ENCODE measurements around the gene COPA. TPM values are rescaled to one million over a fixed set of nuclear protein-coding genes. Genes with fewer than 3 reads are reported as not detected.

The COPA gene
- total RNA-seq, 4 donors from 2014 or later, result 172 to 334 (median 182) TPM

Small RNA genes within 50 kb of the gene (small RNA-seq; reads per million reads assigned to genes)
- not detected for gene RF00019
- gene RNU4-42P, result not detected

Other genes with a start within 250 kb of the COPA start
- gene IGSF8, start 244.6 kb downstream of the COPA start, total RNA-seq, result 10 to 100 TPM; 24.3 to 36.5 (median 28.2) TPM
- gene ATP1A2, start 227.5 kb downstream of the COPA start, total RNA-seq, result 1 to 10 TPM; 1.1 to 4.2 (median 2.6) TPM
- not detected for gene ATP1A4, start 191.6 kb downstream of the COPA start, total RNA-seq
- gene CASQ1, start 152.7 kb downstream of the COPA start, total RNA-seq, result not detected
- 10 to 100 TPM; 47.9 to 68.5 (median 50.2) TPM for gene PEA15, start 137.9 kb downstream of the COPA start, total RNA-seq
- gene DCAF8, start 80.7 kb downstream of the COPA start, total RNA-seq, result 100 to 1,000 TPM; 221 to 239 (median 228) TPM
- gene PEX19, start 58.1 kb downstream of the COPA start, total RNA-seq, result 100 to 1,000 TPM in 2 of 4 donors, 10 to 100 TPM in 2; 65.2 to 120 (median 85.3) TPM
- 10 to 100 TPM; 50.8 to 80.1 (median 68.5) TPM for gene NCSTN, start 133 bp upstream of the COPA start, total RNA-seq
- not detected for gene NHLH1, start 23.8 kb upstream of the COPA start, total RNA-seq
- gene VANGL2, start 57.3 kb upstream of the COPA start, total RNA-seq, result 10 to 100 TPM in 1 of 4 donors, 1 to 10 TPM in 3; 5.8 to 28.5 (median 7.8) TPM
- 1 to 10 TPM; 1.3 to 3.6 (median 1.7) TPM for gene SLAMF6, start 180.0 kb upstream of the COPA start, total RNA-seq
- gene CD84, start 236.2 kb upstream of the COPA start, total RNA-seq, result 1 to 10 TPM; 1.8 to 5.8 (median 2.4) TPM